ENCODE results near the gene COLEC12.

DNA sequence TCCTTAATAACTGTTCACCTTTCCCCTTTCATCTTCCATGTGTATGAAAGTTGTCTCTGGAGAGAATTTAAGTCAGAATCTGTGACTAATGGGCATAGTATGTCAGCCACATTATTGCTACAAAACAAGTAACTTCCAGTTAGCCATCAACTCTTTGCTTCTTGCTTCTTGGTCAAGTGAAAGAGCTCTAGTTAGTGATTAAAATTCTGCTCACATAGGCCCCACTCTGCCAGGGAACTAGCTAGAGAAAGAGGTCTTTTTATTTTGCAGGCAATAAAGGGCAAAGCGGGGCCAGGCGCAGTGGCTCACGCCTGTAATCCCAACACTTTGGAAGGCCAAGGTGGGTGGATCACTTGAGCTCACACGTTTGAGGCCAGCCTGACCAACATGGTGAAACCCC, 64.6 kb downstream of the COLEC12 start:
- TF ChIP-seq, protein P1, sequence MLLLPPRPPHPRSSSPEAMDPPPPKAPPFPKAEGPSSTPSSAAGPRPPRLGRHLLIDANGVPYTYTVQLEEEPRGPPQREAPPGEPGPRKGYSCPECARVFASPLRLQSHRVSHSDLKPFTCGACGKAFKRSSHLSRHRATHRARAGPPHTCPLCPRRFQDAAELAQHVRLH (tag by site-specific recombination; IDR thresholded peaks at IDR 0.05): no peak
- no peak for TF ChIP-seq KLF16 (tag by site-specific recombination; IDR thresholded peaks at IDR 0.05)
- TF ChIP-seq CTCF (tag by site-specific recombination; IDR thresholded peaks at IDR 0.05): no peak

All from HEK293 (cell line).